Cardiac fibroblast (primary cell): ENCODE data around the gene NR2C1.

Experiments used
- DNase-seq, 2 donors: peaks; one replicate each; pipeline versions ENCODE4 v3.0.0 to v3.0.0-alpha.2; 2010; ENCODE audit warnings: low read depth in 2 of 2
- H3K4me3 ChIP-seq, 2 donors: replicated peaks in 1 of 2; 1 replicate in 1 of 2; 2 replicates in 1 of 2; pipeline ENCODE4 v1.5.1; 2011; ENCODE audit warnings: low read depth in 2 of 2, low read length in 2 of 2, mild to moderate bottlenecking in 2 of 2, moderate library complexity in 1 of 2
- TF ChIP-seq, protein P1 (sequence below): IDR thresholded peaks from one replicate; pipeline ENCODE4 v1.5.1; 2011; ENCODE audit warnings: low read depth, mild to moderate bottlenecking, low read length, inconsistent platforms

NR2C1 gene

DNA sequence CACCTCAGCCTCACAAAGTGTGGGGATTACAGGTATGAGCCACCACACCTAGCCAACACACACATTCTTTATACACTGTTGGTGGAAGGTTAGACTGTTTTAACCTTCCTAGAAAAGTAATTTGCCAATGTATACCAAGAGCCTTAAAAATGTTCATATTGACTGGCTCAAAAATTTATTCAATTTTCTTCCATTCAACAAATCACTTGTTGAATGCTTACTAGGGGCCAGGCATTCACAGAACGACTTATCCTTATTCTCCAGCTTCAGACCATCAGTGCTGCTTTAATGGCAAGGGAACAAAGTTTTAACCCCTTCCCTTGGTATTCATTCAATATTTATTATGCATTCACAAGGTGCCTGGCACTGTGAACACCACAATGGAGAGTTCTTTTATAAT lies 3.0 kb downstream of the NR2C1 start:
- TF ChIP-seq, protein P1, sequence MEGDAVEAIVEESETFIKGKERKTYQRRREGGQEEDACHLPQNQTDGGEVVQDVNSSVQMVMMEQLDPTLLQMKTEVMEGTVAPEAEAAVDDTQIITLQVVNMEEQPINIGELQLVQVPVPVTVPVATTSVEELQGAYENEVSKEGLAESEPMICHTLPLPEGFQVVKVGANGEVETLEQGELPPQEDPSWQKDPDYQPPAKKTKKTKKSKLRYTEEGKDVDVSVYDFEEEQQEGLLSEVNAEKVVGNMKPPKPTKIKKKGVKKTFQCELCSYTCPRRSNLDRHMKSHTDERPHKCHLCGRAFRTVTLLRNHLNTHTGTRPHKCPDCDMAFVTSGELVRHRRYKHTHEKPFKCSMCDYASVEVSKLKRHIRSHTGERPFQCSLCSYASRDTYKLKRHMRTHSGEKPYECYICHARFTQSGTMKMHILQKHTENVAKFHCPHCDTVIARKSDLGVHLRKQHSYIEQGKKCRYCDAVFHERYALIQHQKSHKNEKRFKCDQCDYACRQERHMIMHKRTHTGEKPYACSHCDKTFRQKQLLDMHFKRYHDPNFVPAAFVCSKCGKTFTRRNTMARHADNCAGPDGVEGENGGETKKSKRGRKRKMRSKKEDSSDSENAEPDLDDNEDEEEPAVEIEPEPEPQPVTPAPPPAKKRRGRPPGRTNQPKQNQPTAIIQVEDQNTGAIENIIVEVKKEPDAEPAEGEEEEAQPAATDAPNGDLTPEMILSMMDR: no peak
- no peak for DNase-seq
- no peak overlapping the region for H3K4me3 ChIP-seq

DNA sequence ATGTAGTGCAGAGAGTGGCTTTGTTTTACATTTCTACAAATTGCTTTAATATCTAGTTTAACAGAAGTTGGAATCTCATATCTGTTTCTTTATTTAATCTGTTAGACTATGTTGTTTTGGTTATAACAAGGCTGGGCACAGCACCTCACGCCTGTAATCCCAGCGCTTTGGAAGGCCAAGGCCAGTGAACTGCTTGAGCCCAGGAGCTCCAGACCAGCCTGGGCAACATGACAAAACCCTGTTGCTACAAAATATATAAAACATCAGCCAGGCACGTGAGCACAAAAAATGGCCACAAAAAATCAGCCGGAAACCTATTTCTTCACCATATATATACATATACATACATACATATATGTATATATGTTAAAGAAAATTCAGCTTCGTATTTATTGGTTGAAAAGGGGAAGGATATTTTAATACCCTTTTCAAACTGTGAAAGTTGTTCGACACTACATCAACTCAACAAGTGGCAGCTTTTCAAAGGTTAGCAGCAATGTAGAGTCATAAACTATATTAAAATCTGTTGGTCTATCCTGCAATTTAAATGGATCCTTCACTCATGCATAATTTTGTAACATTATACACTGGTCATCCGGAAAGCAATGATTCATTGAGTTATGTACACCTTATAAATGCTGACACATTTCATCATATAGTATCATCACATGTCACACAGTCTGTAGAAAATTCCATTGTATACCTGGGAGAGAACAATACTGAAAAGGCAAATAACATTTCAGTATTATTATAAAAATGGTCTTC lies 7.1 kb downstream of the NR2C1 start:
- TF ChIP-seq, protein P1: no peak
- DNase-seq: no peak
- H3K4me3 ChIP-seq: no peak overlapping the region

DNA sequence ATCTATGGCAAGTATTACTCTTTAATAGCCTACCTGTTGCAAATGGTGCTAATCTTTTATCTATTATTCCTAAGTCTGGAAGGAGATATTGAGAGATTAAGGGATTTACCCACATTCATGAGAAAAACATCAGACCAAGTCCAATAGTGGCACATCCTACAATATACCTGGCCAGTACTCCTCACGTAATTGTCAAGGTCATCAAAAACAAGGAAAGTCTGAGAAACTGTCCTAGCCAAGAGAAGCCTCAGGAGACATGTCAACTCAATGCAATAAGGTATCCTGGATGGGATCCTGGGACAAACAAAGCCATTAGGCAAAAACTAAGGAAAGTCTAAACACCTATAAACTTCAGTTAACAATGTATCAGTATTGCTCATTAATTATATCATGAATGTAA lies 12.5 kb downstream of the NR2C1 start:
- TF ChIP-seq, protein P1: no peak
- DNase-seq: no peak
- no peak overlapping the region for H3K4me3 ChIP-seq

DNA sequence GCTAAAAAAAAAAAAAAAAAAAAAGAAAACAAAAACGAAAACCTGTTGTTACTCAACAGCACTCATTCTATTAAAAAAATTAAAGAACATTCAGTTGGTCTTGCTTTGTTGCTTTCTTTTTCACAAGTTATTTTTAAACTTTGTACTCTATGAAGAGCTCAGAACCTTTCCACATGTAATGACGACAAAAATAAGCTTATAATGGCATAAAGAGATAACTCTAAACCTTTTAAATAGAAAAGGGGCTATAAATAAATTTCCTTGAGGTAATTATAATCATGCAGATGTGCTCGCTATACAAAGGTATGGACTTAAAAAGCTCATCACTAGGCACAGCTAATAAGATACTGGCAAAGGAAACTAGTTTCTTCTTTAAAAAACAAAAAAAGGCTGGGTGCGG lies 13.4 kb downstream of the NR2C1 start:
- DNase-seq: no peak
- H3K4me3 ChIP-seq: no peak overlapping the region
- TF ChIP-seq, protein P1: no peak

DNA sequence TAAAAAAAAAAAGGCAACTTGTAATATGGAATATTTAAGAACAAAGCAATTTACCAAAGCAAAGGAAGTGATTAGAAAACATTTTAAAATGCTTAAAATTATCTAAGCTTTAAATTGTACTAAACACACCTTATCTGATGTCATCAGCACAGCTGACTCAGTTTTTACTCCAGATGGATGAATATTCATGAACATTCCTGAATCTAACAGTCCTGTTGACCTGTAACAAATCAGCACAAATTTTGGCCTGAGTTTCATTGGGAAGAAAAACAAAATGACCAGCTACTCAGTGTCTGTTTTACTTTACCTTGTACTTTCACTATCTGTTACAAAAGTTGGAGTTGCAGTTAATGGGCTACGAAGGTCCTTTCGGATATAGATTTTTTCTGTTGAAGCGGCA lies 16.0 kb downstream of the NR2C1 start:
- TF ChIP-seq, protein P1: no peak

DNA sequence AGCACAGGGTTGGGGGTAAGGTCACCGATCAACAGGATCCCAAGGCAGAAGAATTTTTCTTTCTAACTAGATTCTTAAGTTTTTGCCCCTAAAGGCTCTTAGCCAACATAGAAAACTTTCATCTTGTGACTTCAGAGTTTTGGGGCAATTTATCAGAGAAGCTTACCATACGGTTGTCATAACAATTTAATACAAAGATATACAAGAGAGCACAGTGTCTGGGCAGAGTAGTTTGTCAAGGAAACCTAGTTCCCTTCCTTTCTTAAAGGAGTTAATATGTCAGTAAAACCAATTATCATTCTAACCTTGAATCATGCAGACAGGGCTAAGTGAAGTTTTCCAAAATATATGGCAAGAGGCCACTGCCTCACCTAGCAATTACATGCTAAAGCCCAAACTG lies 18.4 kb downstream of the NR2C1 start:
- no peak overlapping the region for H3K4me3 ChIP-seq
- TF ChIP-seq, protein P1: no peak
- DNase-seq: no peak

More for the DNA sequence above, 16.0 kb downstream of the NR2C1 start:
- DNase-seq: no peak
- H3K4me3 ChIP-seq: no peak overlapping the region

DNA sequence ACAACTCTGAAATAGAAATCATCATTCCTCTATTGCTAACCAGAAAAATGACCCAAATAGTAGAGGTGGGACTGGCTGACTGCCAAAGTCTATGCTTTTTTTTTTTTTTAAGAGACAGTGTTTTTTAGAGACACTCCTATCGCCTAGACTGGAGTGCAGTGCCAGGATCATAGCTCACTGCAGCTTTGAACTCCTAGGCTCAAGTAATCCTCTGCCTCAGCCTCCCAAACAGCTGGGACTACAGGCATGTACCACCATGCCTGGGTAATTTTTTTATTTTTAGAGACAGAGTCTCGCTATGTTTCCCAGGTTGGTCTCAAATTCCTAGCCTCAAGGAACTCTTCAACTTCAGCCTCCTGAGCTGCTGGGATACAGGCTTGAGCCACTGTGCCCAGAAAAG lies 19.2 kb downstream of the NR2C1 start:
- TF ChIP-seq, protein P1: no peak
- DNase-seq: peak in 1 of 2 donors; percentile 4
- H3K4me3 ChIP-seq: no peak overlapping the region
